ENCODE results near the gene RFX3.

DNA sequence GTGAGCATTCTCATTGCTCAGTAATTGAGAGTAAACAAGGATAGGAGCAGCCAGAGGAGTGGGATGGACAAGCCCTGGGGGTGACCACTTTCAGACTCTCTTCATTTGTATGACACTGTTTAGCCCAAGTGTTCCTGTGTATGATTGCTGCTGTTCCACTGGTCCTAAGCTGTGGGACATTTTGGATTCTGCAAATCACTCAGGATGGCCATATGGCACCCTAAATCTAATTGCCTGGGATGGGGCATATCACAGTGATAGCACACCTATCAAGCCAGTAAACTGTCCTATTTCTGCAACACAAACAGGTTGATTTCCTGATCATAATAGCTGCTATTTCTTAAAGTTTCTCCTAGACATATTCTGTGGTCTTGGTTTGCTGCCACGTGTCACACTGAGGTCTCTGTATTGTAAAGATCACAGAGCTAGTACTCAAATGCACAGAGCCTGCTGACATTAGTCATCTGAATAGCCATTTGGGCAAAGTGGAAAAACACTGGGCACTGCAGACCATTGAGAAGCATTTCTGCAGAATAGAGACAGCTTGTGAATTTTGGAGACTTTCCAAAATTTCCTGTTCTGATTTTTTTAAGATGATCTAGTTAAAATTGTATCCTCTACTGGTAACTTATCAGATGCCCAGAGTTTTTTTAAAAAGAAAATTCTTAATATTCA is 320.2 kb downstream of the RFX3 start:
- TF ChIP-seq POLR2A (IDR thresholded peaks at IDR 0.05): no peak
- TF ChIP-seq, protein P1, sequence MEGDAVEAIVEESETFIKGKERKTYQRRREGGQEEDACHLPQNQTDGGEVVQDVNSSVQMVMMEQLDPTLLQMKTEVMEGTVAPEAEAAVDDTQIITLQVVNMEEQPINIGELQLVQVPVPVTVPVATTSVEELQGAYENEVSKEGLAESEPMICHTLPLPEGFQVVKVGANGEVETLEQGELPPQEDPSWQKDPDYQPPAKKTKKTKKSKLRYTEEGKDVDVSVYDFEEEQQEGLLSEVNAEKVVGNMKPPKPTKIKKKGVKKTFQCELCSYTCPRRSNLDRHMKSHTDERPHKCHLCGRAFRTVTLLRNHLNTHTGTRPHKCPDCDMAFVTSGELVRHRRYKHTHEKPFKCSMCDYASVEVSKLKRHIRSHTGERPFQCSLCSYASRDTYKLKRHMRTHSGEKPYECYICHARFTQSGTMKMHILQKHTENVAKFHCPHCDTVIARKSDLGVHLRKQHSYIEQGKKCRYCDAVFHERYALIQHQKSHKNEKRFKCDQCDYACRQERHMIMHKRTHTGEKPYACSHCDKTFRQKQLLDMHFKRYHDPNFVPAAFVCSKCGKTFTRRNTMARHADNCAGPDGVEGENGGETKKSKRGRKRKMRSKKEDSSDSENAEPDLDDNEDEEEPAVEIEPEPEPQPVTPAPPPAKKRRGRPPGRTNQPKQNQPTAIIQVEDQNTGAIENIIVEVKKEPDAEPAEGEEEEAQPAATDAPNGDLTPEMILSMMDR (IDR thresholded peaks at IDR 0.05): no peak
